Ishikawa (cell line): ENCODE results near the gene YWHAQ.

ENCODE experiments used
- CEBPB ChIP-seq: IDR thresholded peaks from 2 replicates; pipeline ENCODE4 v1.6.1; 2012
- CREB1 ChIP-seq: IDR thresholded peaks from 2 replicates; pipeline ENCODE4 v1.6.1; 2012; ENCODE audit warnings: low read depth
- EGR1 ChIP-seq: IDR thresholded peaks from 2 replicates; pipeline ENCODE4 v1.6.1; 2012
- EP300 ChIP-seq: IDR thresholded peaks from 2 replicates; pipeline ENCODE4 v1.6.1; 2012; ENCODE audit warnings: borderline replicate concordance
- FOXM1 ChIP-seq: IDR thresholded peaks from 2 replicates; pipeline ENCODE4 v1.6.1; 2012; ENCODE audit warnings: low read depth, borderline replicate concordance
- NFIC ChIP-seq: IDR thresholded peaks from 2 replicates; pipeline ENCODE4 v1.6.1; 2012
- RAD21 ChIP-seq: IDR thresholded peaks from 2 replicates; pipeline ENCODE4 v1.6.1; 2012; ENCODE audit warnings: low read depth
- TAF1 ChIP-seq: IDR thresholded peaks from 2 replicates; pipeline ENCODE4 v1.6.1; 2012; ENCODE audit warnings: low read depth, mild to moderate bottlenecking
- TCF12 ChIP-seq: IDR thresholded peaks from 2 replicates; pipeline ENCODE4 v1.6.1; 2012; ENCODE audit warnings: low read depth
- TEAD4 ChIP-seq: IDR thresholded peaks from 2 replicates; pipeline ENCODE4 v1.6.1; 2012
- YY1 ChIP-seq: IDR thresholded peaks from 2 replicates; pipeline ENCODE4 v1.6.1; 2012; ENCODE audit warnings: low read depth
- ZBTB7A ChIP-seq: IDR thresholded peaks from 2 replicates; pipeline ENCODE4 v1.6.1; 2012; ENCODE audit warnings: low read depth
- TF ChIP-seq, protein P1 (sequence below): IDR thresholded peaks from 2 replicates; pipeline ENCODE4 v1.6.1; 2012
- TF ChIP-seq, protein P2 (sequence below): IDR thresholded peaks from 2 replicates; pipeline ENCODE4 v1.6.1; 2012; ENCODE audit warnings: low read depth, mild to moderate bottlenecking
- TF ChIP-seq, protein P3 (sequence below): IDR thresholded peaks from 2 replicates; pipeline ENCODE4 v1.6.1; 2012

The YWHAQ gene

DNA sequence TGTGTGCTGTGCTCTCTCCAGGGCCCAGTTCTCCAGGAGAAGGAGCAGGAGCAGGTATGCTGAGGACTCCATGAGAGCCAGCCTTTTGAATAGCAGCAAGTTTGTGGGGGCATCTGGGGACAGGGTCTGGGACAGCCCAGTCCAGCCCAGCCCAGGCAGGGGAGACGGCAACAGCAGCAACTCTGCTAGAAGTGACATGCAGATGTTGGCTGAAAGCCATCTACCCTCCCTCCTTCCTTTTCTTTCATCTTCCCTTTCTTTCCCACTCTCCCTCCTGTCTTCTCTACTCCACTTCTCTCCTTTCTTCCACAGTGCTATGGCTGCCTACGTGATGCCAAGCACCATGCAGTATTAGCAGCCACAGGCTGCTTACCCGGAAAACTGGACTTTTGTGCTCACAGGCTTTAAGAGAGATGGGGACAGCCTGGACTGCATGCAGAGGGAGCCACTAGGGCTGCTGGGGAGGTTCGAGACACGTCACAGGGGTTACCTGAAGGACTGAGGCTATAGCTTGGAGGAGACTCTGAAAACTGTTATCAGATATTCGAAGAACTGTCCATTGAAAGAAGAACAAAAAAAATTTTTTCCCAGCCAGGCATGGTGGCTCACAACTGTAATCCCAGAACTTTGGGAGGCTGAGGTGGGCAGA lies 23.8 kb upstream of the YWHAQ start:
- no peak for TF ChIP-seq CREB1
- no peak for TF ChIP-seq ZBTB7A
- no peak for TF ChIP-seq TCF12
- TF ChIP-seq TAF1 = no peak
- TF ChIP-seq TEAD4 = no peak
- TF ChIP-seq, protein P1, sequence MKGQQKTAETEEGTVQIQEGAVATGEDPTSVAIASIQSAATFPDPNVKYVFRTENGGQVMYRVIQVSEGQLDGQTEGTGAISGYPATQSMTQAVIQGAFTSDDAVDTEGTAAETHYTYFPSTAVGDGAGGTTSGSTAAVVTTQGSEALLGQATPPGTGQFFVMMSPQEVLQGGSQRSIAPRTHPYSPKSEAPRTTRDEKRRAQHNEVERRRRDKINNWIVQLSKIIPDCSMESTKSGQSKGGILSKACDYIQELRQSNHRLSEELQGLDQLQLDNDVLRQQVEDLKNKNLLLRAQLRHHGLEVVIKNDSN = no peak
- TF ChIP-seq EGR1 = no peak
- TF ChIP-seq, protein P2, sequence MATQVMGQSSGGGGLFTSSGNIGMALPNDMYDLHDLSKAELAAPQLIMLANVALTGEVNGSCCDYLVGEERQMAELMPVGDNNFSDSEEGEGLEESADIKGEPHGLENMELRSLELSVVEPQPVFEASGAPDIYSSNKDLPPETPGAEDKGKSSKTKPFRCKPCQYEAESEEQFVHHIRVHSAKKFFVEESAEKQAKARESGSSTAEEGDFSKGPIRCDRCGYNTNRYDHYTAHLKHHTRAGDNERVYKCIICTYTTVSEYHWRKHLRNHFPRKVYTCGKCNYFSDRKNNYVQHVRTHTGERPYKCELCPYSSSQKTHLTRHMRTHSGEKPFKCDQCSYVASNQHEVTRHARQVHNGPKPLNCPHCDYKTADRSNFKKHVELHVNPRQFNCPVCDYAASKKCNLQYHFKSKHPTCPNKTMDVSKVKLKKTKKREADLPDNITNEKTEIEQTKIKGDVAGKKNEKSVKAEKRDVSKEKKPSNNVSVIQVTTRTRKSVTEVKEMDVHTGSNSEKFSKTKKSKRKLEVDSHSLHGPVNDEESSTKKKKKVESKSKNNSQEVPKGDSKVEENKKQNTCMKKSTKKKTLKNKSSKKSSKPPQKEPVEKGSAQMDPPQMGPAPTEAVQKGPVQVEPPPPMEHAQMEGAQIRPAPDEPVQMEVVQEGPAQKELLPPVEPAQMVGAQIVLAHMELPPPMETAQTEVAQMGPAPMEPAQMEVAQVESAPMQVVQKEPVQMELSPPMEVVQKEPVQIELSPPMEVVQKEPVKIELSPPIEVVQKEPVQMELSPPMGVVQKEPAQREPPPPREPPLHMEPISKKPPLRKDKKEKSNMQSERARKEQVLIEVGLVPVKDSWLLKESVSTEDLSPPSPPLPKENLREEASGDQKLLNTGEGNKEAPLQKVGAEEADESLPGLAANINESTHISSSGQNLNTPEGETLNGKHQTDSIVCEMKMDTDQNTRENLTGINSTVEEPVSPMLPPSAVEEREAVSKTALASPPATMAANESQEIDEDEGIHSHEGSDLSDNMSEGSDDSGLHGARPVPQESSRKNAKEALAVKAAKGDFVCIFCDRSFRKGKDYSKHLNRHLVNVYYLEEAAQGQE = no peak
- no peak for TF ChIP-seq EP300
- no peak for TF ChIP-seq NFIC
- TF ChIP-seq CEBPB = no peak
- TF ChIP-seq YY1 = no peak

DNA sequence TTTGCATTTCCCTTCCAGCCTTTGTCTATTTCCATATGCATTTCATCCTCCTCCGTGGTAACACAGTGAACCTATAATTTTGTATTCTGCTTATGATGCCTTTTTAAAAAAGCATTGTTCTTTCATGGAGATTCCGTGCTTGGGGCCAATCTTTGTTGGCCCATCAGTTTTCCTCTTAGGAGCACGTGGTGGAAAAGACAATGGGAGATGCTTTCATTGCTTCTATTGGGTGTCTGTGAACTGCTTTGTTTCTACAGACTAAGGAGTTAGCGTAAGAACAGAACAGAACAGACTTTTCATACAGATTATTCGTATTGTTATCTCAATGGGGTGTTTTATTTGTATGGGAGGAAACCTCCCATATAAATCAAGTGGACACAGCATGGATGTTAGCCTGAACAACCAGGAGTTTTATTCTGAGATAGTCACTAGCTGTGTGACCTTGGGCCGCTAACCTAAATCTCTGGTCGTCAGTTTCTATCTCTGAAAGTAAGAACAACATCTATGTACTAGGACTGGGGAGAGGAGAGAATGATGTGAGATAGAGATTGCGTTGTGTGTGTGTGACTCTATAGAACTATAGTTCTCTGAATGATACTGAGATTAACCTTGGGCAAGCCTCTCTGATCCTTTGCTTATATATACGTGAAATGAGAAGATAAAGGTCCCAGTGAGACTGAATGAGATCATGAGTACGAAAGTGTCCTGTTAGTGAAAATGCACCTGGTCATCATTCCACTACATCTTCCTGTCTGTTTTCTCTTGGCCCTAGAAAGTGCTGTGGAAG lies 22.9 kb upstream of the YWHAQ start:
- TF ChIP-seq, protein P3, sequence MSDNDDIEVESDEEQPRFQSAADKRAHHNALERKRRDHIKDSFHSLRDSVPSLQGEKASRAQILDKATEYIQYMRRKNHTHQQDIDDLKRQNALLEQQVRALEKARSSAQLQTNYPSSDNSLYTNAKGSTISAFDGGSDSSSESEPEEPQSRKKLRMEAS = no peak
- no peak for TF ChIP-seq FOXM1
- TF ChIP-seq, protein P2 = no peak
- no peak for TF ChIP-seq CREB1
- TF ChIP-seq YY1 = no peak
- TF ChIP-seq, protein P1 = no peak
- no peak for TF ChIP-seq EP300
- TF ChIP-seq EGR1 = no peak
- TF ChIP-seq TAF1 = no peak
- TF ChIP-seq TCF12 = no peak
- TF ChIP-seq TEAD4 = no peak
- TF ChIP-seq RAD21 = no peak
- TF ChIP-seq ZBTB7A = no peak
- TF ChIP-seq CEBPB = no peak

DNA sequence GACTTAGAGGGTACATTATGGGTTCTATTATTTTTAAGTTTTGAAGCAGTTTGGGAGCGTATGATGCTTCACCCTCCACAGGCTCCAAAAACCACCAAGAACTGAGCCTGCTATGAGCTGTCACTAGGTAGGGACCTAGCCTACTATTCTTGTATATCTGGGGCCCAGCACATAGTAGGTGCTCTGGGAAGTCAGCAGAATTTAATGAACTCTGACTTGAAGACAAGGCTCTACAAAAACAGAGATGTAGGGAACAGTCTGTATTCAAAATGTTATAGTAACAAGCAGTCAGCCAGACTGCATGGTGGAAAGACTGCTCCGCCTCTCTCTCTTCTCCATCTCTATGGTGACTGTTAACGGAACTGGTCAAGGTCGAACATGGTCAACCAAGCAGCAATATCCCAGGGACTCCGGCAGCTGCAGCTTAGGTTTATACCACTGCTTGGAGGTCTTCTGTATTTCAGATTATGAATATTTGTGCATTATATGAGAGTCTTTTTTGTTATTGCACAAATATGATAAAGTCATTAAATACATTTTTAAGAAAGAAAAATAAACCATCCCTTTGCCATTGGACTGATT lies 22.2 kb upstream of the YWHAQ start:
- TF ChIP-seq, protein P2 = no peak
- no peak for TF ChIP-seq TEAD4
- TF ChIP-seq RAD21 = no peak
- TF ChIP-seq TAF1 = no peak
- no peak for TF ChIP-seq FOXM1
- TF ChIP-seq EP300 = no peak
- TF ChIP-seq, protein P3 = no peak
- TF ChIP-seq EGR1 = no peak
- TF ChIP-seq ZBTB7A = no peak

DNA sequence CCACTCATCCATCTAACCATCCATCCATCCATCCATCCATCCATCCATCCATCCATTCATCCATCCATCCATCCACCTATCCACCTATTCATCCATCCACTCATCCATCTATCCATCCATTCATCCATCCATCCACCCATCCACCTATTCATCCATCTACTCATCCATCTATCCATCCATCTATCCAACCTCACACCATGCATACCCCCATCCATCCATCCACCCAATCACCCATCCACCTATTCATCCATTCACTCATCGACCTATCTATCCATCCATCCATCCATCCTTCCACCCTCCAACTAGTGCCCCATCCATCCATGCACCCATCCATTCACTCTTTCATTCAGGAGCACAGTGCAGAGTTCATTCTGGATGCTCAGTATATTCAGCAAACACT lies 21.5 kb upstream of the YWHAQ start:
- TF ChIP-seq ZBTB7A (no peak), TEAD4 (no peak), EGR1 (no peak), YY1 (no peak), TAF1 (no peak), TCF12 (no peak), CREB1 (no peak), RAD21 (no peak), FOXM1 (no peak)
- TF ChIP-seq, protein P2 = no peak
